Effector memory CD8-positive, alpha-beta T cell (primary cell): ENCODE measurements around the gene PLA2G2C.

Experiments used
- ATAC-seq: fragments of 150-1000 bp; cut with Tn5 transposase; replicated peaks from 2 replicates; pipeline ENCODE4 v1.10.0; 2021; ENCODE audit warnings: mild to moderate bottlenecking, moderate library complexity
- DNase-seq, 3 experiments: peaks; one replicate each; pipeline ENCODE4 v3.0.0; 2021
- H3K27ac Mint-ChIP-seq, 2 donors: one replicate each; pipeline ENCODE4 v1.8.0; 2022; ENCODE audit warnings: mild to moderate bottlenecking in 2 of 2, mixed read lengths in 2 of 2, moderate library complexity in 2 of 2
- H3K27me3 Mint-ChIP-seq, 2 donors: one replicate each; pipeline ENCODE4 v1.8.0; 2022; ENCODE audit warnings: mixed read lengths in 2 of 2
- H3K36me3 Mint-ChIP-seq: one replicate; pipeline ENCODE4 v1.8.0; 2022; ENCODE audit warnings: mild to moderate bottlenecking, moderate library complexity, mixed read lengths; ENCODE audit not compliant: insufficient read depth
- H3K4me1 Mint-ChIP-seq, 2 donors: one replicate each; pipeline ENCODE4 v1.8.0; 2022; ENCODE audit warnings: low read depth in 2 of 2, mixed read lengths in 2 of 2
- H3K4me3 Mint-ChIP-seq, 2 donors: one replicate each; pipeline ENCODE4 v1.8.0; 2022; ENCODE audit warnings: mild to moderate bottlenecking in 2 of 2, mixed read lengths in 2 of 2, moderate library complexity in 2 of 2
- H3K9me3 Mint-ChIP-seq, 2 donors: one replicate each; pipeline ENCODE4 v1.8.0; 2022; ENCODE audit warnings: mixed read lengths in 2 of 2

PLA2G2C gene

GRCh38 chr1:20172033-20172590, 14.2 kb downstream of the PLA2G2C start:
- Mint-ChIP-seq H3K4me1 (peaks cover 0 to 10% of the 10 kb centered on the region in 2 donors), H3K36me3 (no peaks in the 10 kb centered on the region), H3K27ac (peak overlapping the region in 1 of 2 donors; percentile 62), H3K9me3 (no peaks in the 10 kb centered on the region), H3K27me3 (peaks cover 0 to 6% of the 10 kb centered on the region in 2 donors), H3K4me3 (no peak overlapping the region)
- no peak for ATAC-seq
- no peak for DNase-seq

GRCh38 chr1:20169932-20170331, 16.4 kb downstream of the PLA2G2C start:
- H3K27ac Mint-ChIP-seq, result peak overlapping the region in 1 of 2 donors; percentile 69
- H3K36me3 Mint-ChIP-seq, result no peaks in the 10 kb centered on the region
- H3K4me3 Mint-ChIP-seq, result no peak overlapping the region
- DNase-seq, result no peak
- peaks cover 0 to 10% of the 10 kb centered on the region in 2 donors for H3K4me1 Mint-ChIP-seq
- ATAC-seq, result no peak
- peaks cover 6 to 18% of the 10 kb centered on the region in 2 donors for H3K27me3 Mint-ChIP-seq
- peaks cover 5% of the 10 kb centered on the region in 2 donors for H3K9me3 Mint-ChIP-seq

GRCh38 chr1:20168564-20169491, 17.5 kb downstream of the PLA2G2C start:
- Mint-ChIP-seq H3K4me3 (no peak overlapping the region), H3K9me3 (peaks cover 7 to 8% of the 10 kb centered on the region in 2 donors), H3K27me3 (peaks cover 12 to 22% of the 10 kb centered on the region in 2 donors), H3K4me1 (peaks cover 0 to 10% of the 10 kb centered on the region in 2 donors), H3K27ac (peak overlapping the region in 1 of 2 donors; percentile 69), H3K36me3 (no peaks in the 10 kb centered on the region)
- DNase-seq (no peak), ATAC-seq (no peak)

- ATAC-seq (no peak), DNase-seq (no peak)
- H3K36me3 Mint-ChIP-seq, result no peaks in the 10 kb centered on the region
- H3K4me1 Mint-ChIP-seq, result peaks cover 0 to 5% of the 10 kb centered on the region in 2 donors
- H3K27me3 Mint-ChIP-seq, result peaks cover 12 to 28% of the 10 kb centered on the region in 2 donors
- peaks cover 7 to 15% of the 10 kb centered on the region in 2 donors for H3K9me3 Mint-ChIP-seq
- H3K27ac Mint-ChIP-seq, result no peak overlapping the region
- H3K4me3 Mint-ChIP-seq, result no peak overlapping the region
These were observed 19.2 kb downstream of the PLA2G2C start for GRCh38 chr1:20167126-20167525.

- no peaks in the 10 kb centered on the region for H3K4me1 Mint-ChIP-seq
- no peak for ATAC-seq
- no peak overlapping the region for H3K4me3 Mint-ChIP-seq
- no peaks in the 10 kb centered on the region for H3K36me3 Mint-ChIP-seq
- H3K27ac Mint-ChIP-seq, result no peak overlapping the region
- peaks cover 12 to 28% of the 10 kb centered on the region in 2 donors for H3K27me3 Mint-ChIP-seq
- H3K9me3 Mint-ChIP-seq, result peaks cover 7 to 18% of the 10 kb centered on the region in 2 donors
- DNase-seq, result no peak
These were observed 20.3 kb downstream of the PLA2G2C start for GRCh38 chr1:20166051-20166450.

- peaks cover 12 to 28% of the 10 kb centered on the region in 2 donors for H3K27me3 Mint-ChIP-seq
- DNase-seq, result no peak
- no peak overlapping the region for H3K4me3 Mint-ChIP-seq
- H3K4me1 Mint-ChIP-seq, result no peaks in the 10 kb centered on the region
- ATAC-seq, result no peak
- no peaks in the 10 kb centered on the region for H3K36me3 Mint-ChIP-seq
- H3K27ac Mint-ChIP-seq, result no peak overlapping the region
- peaks cover 7 to 18% of the 10 kb centered on the region in 2 donors for H3K9me3 Mint-ChIP-seq
These were observed 20.8 kb downstream of the PLA2G2C start for GRCh38 chr1:20165522-20165951.

- DNase-seq (no peak), ATAC-seq (no peak)
- Mint-ChIP-seq H3K36me3 (no peaks in the 10 kb centered on the region), H3K27ac (no peak overlapping the region), H3K4me1 (no peaks in the 10 kb centered on the region), H3K27me3 (peaks cover 12 to 28% of the 10 kb centered on the region in 2 donors), H3K9me3 (peaks cover 9 to 18% of the 10 kb centered on the region in 2 donors), H3K4me3 (no peak overlapping the region)
These were observed 21.6 kb downstream of the PLA2G2C start for GRCh38 chr1:20164694-20165202.

- no peak overlapping the region for H3K27ac Mint-ChIP-seq
- no peaks in the 10 kb centered on the region for H3K36me3 Mint-ChIP-seq
- ATAC-seq, result no peak
- peaks cover 7 to 11% of the 10 kb centered on the region in 2 donors for H3K27me3 Mint-ChIP-seq
- H3K4me1 Mint-ChIP-seq, result peaks cover 0 to 2% of the 10 kb centered on the region in 2 donors
- no peak for DNase-seq
- H3K4me3 Mint-ChIP-seq, result no peak overlapping the region
- peaks cover 4 to 14% of the 10 kb centered on the region in 2 donors for H3K9me3 Mint-ChIP-seq
These were observed 26.3 kb downstream of the PLA2G2C start for GRCh38 chr1:20160034-20160433.

GRCh38 chr1:20158358-20159070, 27.8 kb downstream of the PLA2G2C start:
- Mint-ChIP-seq H3K4me1 (peaks cover 8 to 9% of the 10 kb centered on the region in 2 donors), H3K4me3 (no peak overlapping the region)

GRCh38 chr1:20154301-20154831, 32.0 kb downstream of the PLA2G2C start:
- H3K4me3 Mint-ChIP-seq, result peak overlapping the region; percentile 49 to 55
- H3K27me3 Mint-ChIP-seq, result no peaks in the 10 kb centered on the region
- H3K27ac Mint-ChIP-seq, result peak overlapping the region in 1 of 2 donors; percentile 40
- no peak for DNase-seq
- peaks cover 12 to 19% of the 10 kb centered on the region in 2 donors for H3K4me1 Mint-ChIP-seq
- ATAC-seq, result no peak
- no peaks in the 10 kb centered on the region for H3K9me3 Mint-ChIP-seq
- H3K36me3 Mint-ChIP-seq, result no peaks in the 10 kb centered on the region

More at GRCh38 chr1:20158358-20159070, 27.8 kb downstream of the PLA2G2C start:
- DNase-seq (no peak), ATAC-seq (no peak)
- H3K27ac Mint-ChIP-seq, result no peak overlapping the region
- H3K36me3 Mint-ChIP-seq, result no peaks in the 10 kb centered on the region
- peaks cover 2 to 10% of the 10 kb centered on the region in 2 donors for H3K9me3 Mint-ChIP-seq
- H3K27me3 Mint-ChIP-seq, result peaks cover 0 to 4% of the 10 kb centered on the region in 2 donors

GRCh38 chr1:20153000-20153418, 33.3 kb downstream of the PLA2G2C start:
- Mint-ChIP-seq H3K27ac (peak overlapping the region; percentile 54 to 83), H3K4me1 (peaks cover 12 to 19% of the 10 kb centered on the region in 2 donors), H3K9me3 (no peaks in the 10 kb centered on the region), H3K27me3 (no peaks in the 10 kb centered on the region), H3K36me3 (no peaks in the 10 kb centered on the region), H3K4me3 (no peak overlapping the region)
- DNase-seq (no peak), ATAC-seq (no peak)

- H3K27ac Mint-ChIP-seq, result peak overlapping the region; percentile 54 to 83
- peak overlapping the region; percentile 82 to 88 for H3K4me3 Mint-ChIP-seq
- H3K9me3 Mint-ChIP-seq, result no peaks in the 10 kb centered on the region
- H3K4me1 Mint-ChIP-seq, result peaks cover 12 to 19% of the 10 kb centered on the region in 2 donors
- ATAC-seq (no peak), DNase-seq (no peak)
- H3K36me3 Mint-ChIP-seq, result no peaks in the 10 kb centered on the region
- H3K27me3 Mint-ChIP-seq, result no peaks in the 10 kb centered on the region
These were observed 33.8 kb downstream of the PLA2G2C start for GRCh38 chr1:20152599-20152930.
